Astrocyte (in vitro differentiated cells and primary cell): Measurements from ENCODE around the gene ZNF221.

Experiments used
- CTCF ChIP-seq: IDR thresholded peaks from 2 replicates; pipeline ENCODE4 v1.5.1; 2011; ENCODE audit warnings: low read depth, mild to moderate bottlenecking, inconsistent platforms, low read length, moderate library complexity; ENCODE audit not compliant: insufficient read depth
- EZH2 ChIP-seq: IDR thresholded peaks from 2 replicates; pipeline ENCODE4 v1.6.1; 2012; ENCODE audit warnings: mild to moderate bottlenecking, low read length, inconsistent platforms; ENCODE audit not compliant: insufficient read depth

GRCh38 chr19:43934055-43934984 lies 16.7 kb upstream of the ZNF221 start:
- TF ChIP-seq CTCF, result no peak
- no peak for TF ChIP-seq EZH2
